HAP-1 (cell line): ENCODE results near the gene LRRC40.
"Not testable (repeated sequence)": the region's sequence is repeated elsewhere in the genome, so short reads cannot be mapped to it uniquely, and the experiment has no call there.

Experiments used
- DNase-seq, 2 experiments: peaks; one replicate each; pipeline ENCODE4 v3.0.0-alpha.2; 2016 to 2020; ENCODE audit warnings: low spot score in 2 of 2
- H3K27me3 ChIP-seq: fragments of 250-450 bp; sonication (Bioruptor Pico); 2 replicates; pipeline ENCODE4 v1.5.1; 2020; ENCODE audit warnings: low read depth, mild to moderate bottlenecking, moderate library complexity
- H3K36me3 ChIP-seq: fragments of 250-450 bp; sonication (Bioruptor Pico); replicated peaks from 2 replicates; pipeline ENCODE4 v1.5.1; 2020; ENCODE audit warnings: mild to moderate bottlenecking
- H3K4me1 ChIP-seq: fragments of 250-450 bp; sonication (Bioruptor Pico); 2 replicates; pipeline ENCODE4 v1.5.1; 2020; ENCODE audit warnings: mild to moderate bottlenecking
- H3K4me3 ChIP-seq: fragments of 250-450 bp; sonication (Bioruptor Pico); 2 replicates; pipeline ENCODE4 v1.5.1; 2020; ENCODE audit warnings: mild to moderate bottlenecking, moderate library complexity
- H3K9me3 ChIP-seq: fragments of 250-450 bp; sonication (Bioruptor Pico); 2 replicates; pipeline ENCODE4 v1.5.1; 2020; ENCODE audit warnings: mild to moderate bottlenecking, moderate library complexity
- in situ Hi-C: fragments of 300-500 bp; cut with MboI; formaldehyde crosslinking; loops from 3 replicates; pipeline ENCODE4 v1.14.3; 2020; ENCODE audit warnings: low sequenced_read_pairs, inconsistent platforms, mixed read lengths

LRRC40 gene

GRCh38 chr1:70220015-70220414, 14.6 kb upstream of the LRRC40 start:
- Histone ChIP-seq H3K4me3 (no peak overlapping the region), H3K4me1 (peaks cover 25% of the 10 kb centered on the region), H3K9me3 (no peaks in the 10 kb centered on the region), H3K36me3 (peaks cover 33% of the 10 kb centered on the region), H3K27me3 (no peaks in the 10 kb centered on the region)
- no peak for DNase-seq
- in situ Hi-C loops: no loop called here

- DNase-seq: no peak
- no peak overlapping the region for H3K4me3 ChIP-seq
These were observed 6.2 kb upstream of the LRRC40 start for GRCh38 chr1:70211541-70211940.

GRCh38 chr1:70210820-70211219, 5.4 kb upstream of the LRRC40 start:
- H3K4me3 ChIP-seq: no peak overlapping the region
- DNase-seq: no peak

More at GRCh38 chr1:70211541-70211940, 6.2 kb upstream of the LRRC40 start:
- H3K27me3 ChIP-seq: no peaks in the 10 kb centered on the region
- peaks cover 23% of the 10 kb centered on the region for H3K36me3 ChIP-seq
- no peaks in the 10 kb centered on the region for H3K9me3 ChIP-seq
- in situ Hi-C loops: no loop called here
- peaks cover 20% of the 10 kb centered on the region for H3K4me1 ChIP-seq

GRCh38 chr1:70208292-70208691, 2.9 kb upstream of the LRRC40 start:
- Histone ChIP-seq H3K36me3 (peaks cover 10% of the 10 kb centered on the region), H3K9me3 (no peaks in the 10 kb centered on the region), H3K4me1 (peaks cover 20% of the 10 kb centered on the region), H3K4me3 (no peak overlapping the region), H3K27me3 (no peaks in the 10 kb centered on the region)
- in situ Hi-C loops: no loop called here
- no peak for DNase-seq

More at GRCh38 chr1:70210820-70211219, 5.4 kb upstream of the LRRC40 start:
- H3K36me3 ChIP-seq: peaks cover 22% of the 10 kb centered on the region
- in situ Hi-C loops: no loop called here
- H3K4me1 ChIP-seq: peaks cover 20% of the 10 kb centered on the region
- H3K9me3 ChIP-seq: no peaks in the 10 kb centered on the region
- H3K27me3 ChIP-seq: no peaks in the 10 kb centered on the region

- Histone ChIP-seq H3K27me3 (no peaks in the 10 kb centered on the region), H3K4me1 (peaks cover 22% of the 10 kb centered on the region)
- in situ Hi-C loops: no loop called here
These were observed 2.1 kb upstream of the LRRC40 start for GRCh38 chr1:70207492-70207891.

GRCh38 chr1:70206833-70207232, 1.5 kb upstream of the LRRC40 start:
- H3K27me3 ChIP-seq, in situ Hi-C loops, DNase-seq, H3K9me3 ChIP-seq, H3K36me3 ChIP-seq: not testable (repeated sequence)
- H3K4me1 ChIP-seq: peaks cover 28% of the 10 kb centered on the region
- peak overlapping the region; percentile 77 for H3K4me3 ChIP-seq

More at GRCh38 chr1:70207492-70207891, 2.1 kb upstream of the LRRC40 start:
- peak overlapping the region; percentile 77 for H3K4me3 ChIP-seq
- H3K36me3 ChIP-seq: peaks cover 10% of the 10 kb centered on the region
- DNase-seq: no peak
- H3K9me3 ChIP-seq: no peaks in the 10 kb centered on the region

GRCh38 chr1:70205071-70205433, 327 bp downstream of the LRRC40 start:
- Histone ChIP-seq H3K36me3 (peaks cover 4% of the 10 kb centered on the region; the same call in 1 of the 2 replicates), H3K27me3 (no peaks in the 10 kb centered on the region), H3K4me3 (peak overlapping the region; percentile 77), H3K4me1 (peaks cover 26% of the 10 kb centered on the region), H3K9me3 (no peaks in the 10 kb centered on the region)
- DNase-seq: no peak
- in situ Hi-C loops: no loop called here

GRCh38 chr1:70204600-70204999, 779 bp downstream of the LRRC40 start:
- no peaks in the 10 kb centered on the region for H3K27me3 ChIP-seq
- H3K4me3 ChIP-seq: peak overlapping the region; percentile 77
- no peaks in the 10 kb centered on the region for H3K9me3 ChIP-seq
- peaks cover 26% of the 10 kb centered on the region for H3K4me1 ChIP-seq
- no peak for DNase-seq
- in situ Hi-C loops: no loop called here
- peaks cover 4% of the 10 kb centered on the region; the same call in 1 of the 2 replicates for H3K36me3 ChIP-seq

- H3K4me1 ChIP-seq: peaks cover 23% of the 10 kb centered on the region
- H3K4me3 ChIP-seq: peak overlapping the region; percentile 77
- DNase-seq: no peak
These were observed 1.2 kb downstream of the LRRC40 start for GRCh38 chr1:70204139-70204538.

GRCh38 chr1:70202173-70202758, 3.1 kb downstream of the LRRC40 start:
- H3K27me3 ChIP-seq: no peaks in the 10 kb centered on the region
- no peak for DNase-seq
- in situ Hi-C loops: no loop called here

More at GRCh38 chr1:70204139-70204538, 1.2 kb downstream of the LRRC40 start:
- peaks cover 4% of the 10 kb centered on the region; the same call in 1 of the 2 replicates for H3K36me3 ChIP-seq
- H3K9me3 ChIP-seq: no peaks in the 10 kb centered on the region
- H3K27me3 ChIP-seq: no peaks in the 10 kb centered on the region
- in situ Hi-C loops: no loop called here

GRCh38 chr1:70200065-70200464, 5.3 kb downstream of the LRRC40 start:
- in situ Hi-C loops: no loop called here
- no peak overlapping the region for H3K4me3 ChIP-seq
- no peaks in the 10 kb centered on the region for H3K36me3 ChIP-seq
- H3K4me1 ChIP-seq: peaks cover 27% of the 10 kb centered on the region
- no peaks in the 10 kb centered on the region for H3K9me3 ChIP-seq
- DNase-seq: no peak
- H3K27me3 ChIP-seq: no peaks in the 10 kb centered on the region

More at GRCh38 chr1:70202173-70202758, 3.1 kb downstream of the LRRC40 start:
- Histone ChIP-seq H3K36me3 (no peaks in the 10 kb centered on the region), H3K4me3 (no peak overlapping the region), H3K9me3 (no peaks in the 10 kb centered on the region), H3K4me1 (peaks cover 11% of the 10 kb centered on the region)

- Histone ChIP-seq H3K4me1 (peaks cover 40% of the 10 kb centered on the region), H3K36me3 (no peaks in the 10 kb centered on the region; the same call in 1 of the 2 replicates), H3K4me3 (no peak overlapping the region), H3K9me3 (peaks cover 2% of the 10 kb centered on the region; the same call in 1 of the 2 replicates), H3K27me3 (no peaks in the 10 kb centered on the region)
- in situ Hi-C loops: no loop called here
- no peak for DNase-seq
These were observed 9.0 kb downstream of the LRRC40 start for GRCh38 chr1:70196333-70196732.

GRCh38 chr1:70195342-70195741, 10.0 kb downstream of the LRRC40 start:
- Histone ChIP-seq H3K4me3 (no peak overlapping the region), H3K4me1 (peaks cover 40% of the 10 kb centered on the region), H3K36me3 (no peaks in the 10 kb centered on the region; the same call in 1 of the 2 replicates), H3K27me3 (no peaks in the 10 kb centered on the region), H3K9me3 (peaks cover 2% of the 10 kb centered on the region; the same call in 1 of the 2 replicates)
- DNase-seq: peak in 1 of 2 experiments; percentile 35
- in situ Hi-C loops: no loop called here

- Histone ChIP-seq H3K27me3 (no peaks in the 10 kb centered on the region), H3K36me3 (no peaks in the 10 kb centered on the region; the same call in 1 of the 2 replicates), H3K9me3 (peaks cover 2% of the 10 kb centered on the region; the same call in 1 of the 2 replicates), H3K4me1 (peaks cover 40% of the 10 kb centered on the region), H3K4me3 (no peak overlapping the region)
- peak in 1 of 2 experiments; percentile 94 for DNase-seq
- in situ Hi-C loops: no loop called here
These were observed 10.8 kb downstream of the LRRC40 start for GRCh38 chr1:70194601-70195000.
